ENCODE data around the gene IL6R.

Gene IL6R

GRCh38 chr1:154488922-154489321 lies 83.8 kb downstream of the IL6R start:
- no peak overlapping the region for H3K4me3 ChIP-seq (ENCODE audit: low read depth, low read length)
- no peak for DNase-seq (ENCODE audit: low read depth)
- TF ChIP-seq CTCF (IDR thresholded peaks at IDR 0.05; ENCODE audit: low read depth, low read length, missing control alignments): no peak
- in situ Hi-C loops (cut with HindIII; ENCODE audit: low sequenced_read_pairs): no loop called here

GRCh38 chr1:154489695-154490274 lies 84.6 kb downstream of the IL6R start:
- TF ChIP-seq CTCF (IDR thresholded peaks at IDR 0.05; ENCODE audit: low read depth, low read length, missing control alignments): no peak
- in situ Hi-C loops (cut with HindIII; ENCODE audit: low sequenced_read_pairs): no loop called here
- H3K4me3 ChIP-seq (ENCODE audit: low read depth, low read length): no peak overlapping the region
- DNase-seq (ENCODE audit: low read depth): no peak

GRCh38 chr1:154490317-154490716 lies 85.2 kb downstream of the IL6R start:
- in situ Hi-C loops (cut with HindIII; ENCODE audit: low sequenced_read_pairs): no loop called here
- TF ChIP-seq CTCF (IDR thresholded peaks at IDR 0.05; ENCODE audit: low read depth, low read length, missing control alignments): no peak

GRCh38 chr1:154492115-154492514 lies 87.0 kb downstream of the IL6R start:
- in situ Hi-C loops (cut with HindIII; ENCODE audit: low sequenced_read_pairs): no loop called here
- no peak overlapping the region for H3K4me3 ChIP-seq (ENCODE audit: low read depth, low read length)
- no peak for TF ChIP-seq CTCF (IDR thresholded peaks at IDR 0.05; ENCODE audit: low read depth, low read length, missing control alignments)
- no peak for DNase-seq (ENCODE audit: low read depth)

More at GRCh38 chr1:154490317-154490716, 85.2 kb downstream of the IL6R start:
- H3K4me3 ChIP-seq (ENCODE audit: low read depth, low read length): no peak overlapping the region
- no peak for DNase-seq (ENCODE audit: low read depth)

- no peak for DNase-seq (ENCODE audit: low read depth)
- TF ChIP-seq CTCF (IDR thresholded peaks at IDR 0.05; ENCODE audit: low read depth, low read length, missing control alignments): no peak
- in situ Hi-C loops (cut with HindIII; ENCODE audit: low sequenced_read_pairs): no loop called here
- H3K4me3 ChIP-seq (ENCODE audit: low read depth, low read length): no peak overlapping the region
These were observed 88.1 kb downstream of the IL6R start for GRCh38 chr1:154493276-154493675.

- DNase-seq (ENCODE audit: low read depth): no peak
- in situ Hi-C loops (cut with HindIII; ENCODE audit: low sequenced_read_pairs): no loop called here
- H3K4me3 ChIP-seq (ENCODE audit: low read depth, low read length): no peak overlapping the region
- TF ChIP-seq CTCF (IDR thresholded peaks at IDR 0.05; ENCODE audit: low read depth, low read length, missing control alignments): no peak
These were observed 90.5 kb downstream of the IL6R start for GRCh38 chr1:154495496-154496273.

Measured in astrocyte of the cerebellum (primary cell).